A673 (cell line): ENCODE data around the gene CEMIP.

Experiments
- CTCF ChIP-seq: fragments of 300-800, 200-600 bp; sonication (generic); conservative IDR thresholded peaks from 2 replicates; pipeline ENCODE4 v1.5.1; 2017; ENCODE audit warnings: low read depth, mild to moderate bottlenecking, antibody characterized with exemption, low read length, moderate library complexity, mixed read lengths
- EZH2 ChIP-seq: fragments of 200-600 bp; sonication (generic); IDR thresholded peaks from 2 replicates; pipeline ENCODE4 v1.6.1; 2017; ENCODE audit warnings: borderline replicate concordance, low read depth, mild to moderate bottlenecking, mixed read lengths, antibody characterized with exemption, low read length; ENCODE audit not compliant: poor library complexity, severe bottlenecking

GRCh38 chr15:80870893-80871292 is 91.7 kb downstream of the CEMIP start:
- TF ChIP-seq CTCF (no peak), EZH2 (no peak)
